ENCODE measurements around the gene ACOX3.

DNA sequence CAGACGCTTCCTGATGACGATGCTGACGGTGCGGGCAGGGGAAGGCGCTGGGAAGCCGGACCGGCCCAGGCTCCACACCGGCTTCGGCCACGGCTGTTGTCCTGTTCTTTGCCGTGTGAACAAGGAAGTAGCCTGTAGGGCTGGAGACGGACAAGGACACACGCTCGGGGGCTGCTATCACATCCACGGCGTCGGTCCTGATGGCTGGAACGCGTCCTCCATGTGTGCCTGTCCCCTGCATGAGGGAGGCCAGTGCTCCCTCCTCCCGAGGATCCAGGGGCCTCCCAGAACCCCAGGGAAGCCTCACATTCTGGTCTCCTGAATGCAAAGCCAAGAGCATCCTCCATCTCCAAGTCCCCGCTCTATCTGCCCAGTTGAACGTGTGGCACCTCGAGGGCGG, 53.8 kb downstream of the ACOX3 start:
- no peak for TF ChIP-seq POLR2A (IDR thresholded peaks at IDR 0.05; ENCODE audit: low read depth, low read length)
- no peak for TF ChIP-seq POLR2AphosphoS5 (IDR thresholded peaks at IDR 0.05; ENCODE audit: low read depth, low read length)
- TF ChIP-seq TAF1 (IDR thresholded peaks at IDR 0.05; ENCODE audit: low read depth, low read length), result no peak
- no peak for TF ChIP-seq SPI1 (IDR thresholded peaks at IDR 0.05; ENCODE audit: low read depth, low read length)

Measured in GM12891 (cell line).